Stomach (tissue), 4 donors: ENCODE measurements around the gene GYPE.

Source experiments
- CTCF ChIP-seq, 7 experiments: fragments of 450-650 bp in 4 of 7; fragments of 200-600 bp in 3 of 7; sonication (generic) in 3 of 7; IDR thresholded peaks; one replicate each; pipeline ENCODE4 v1.5.1; 2016 to 2019; ENCODE audit warnings: antibody characterized with exemption in 7 of 7, control low read depth in 2 of 7, mild to moderate bottlenecking in 1 of 7
- EP300 ChIP-seq: sonication (generic); formaldehyde crosslinking; IDR thresholded peaks from one replicate; pipeline ENCODE4 v1.6.1; 2017; ENCODE audit warnings: antibody characterized with exemption
- POLR2A ChIP-seq, 4 donors: fragments of 450-650 bp; IDR thresholded peaks; one replicate each; pipeline ENCODE4 v1.6.1; 2016; ENCODE audit warnings: antibody characterized with exemption in 4 of 4, control low read depth in 2 of 4, mild to moderate bottlenecking in 1 of 4, moderate library complexity in 1 of 4
- POLR2AphosphoS5 ChIP-seq, 3 donors: sonication (generic); formaldehyde crosslinking; IDR thresholded peaks; one replicate each; pipeline ENCODE4 v1.6.1; 2016; ENCODE audit warnings: antibody characterized with exemption in 3 of 3

GRCh38 chr4:143883529-143883928 lies 21.8 kb downstream of the GYPE start:
- TF ChIP-seq POLR2A (IDR thresholded peaks at IDR 0.05), result no peak
- TF ChIP-seq CTCF (IDR thresholded peaks at IDR 0.05), result no peak
- TF ChIP-seq POLR2AphosphoS5 (IDR thresholded peaks at IDR 0.05), result no peak
- TF ChIP-seq EP300, result no peak
